HCT116 (cell line): ENCODE results near the gene CD8B2. TPM values are rescaled to one million over a fixed set of nuclear protein-coding genes. Genes with fewer than 3 reads are reported as not detected.

Experiments
- ATAC-seq: fragments of 200-7000 bp; cut with Tn5 transposase; 2 replicates; pipeline ENCODE4 v1.9.1; 2020; ENCODE audit warnings: mild to moderate bottlenecking, moderate library complexity
- BruUV-seq: library from RNA; stranded (reverse); fragments of 400-500 nt; replicated peaks from 2 replicates; lab custom pipeline; 2021; lab: Mats Ljungman, UMichigan
- CTCF ChIA-PET: fragments of 300-600 bp; sonication (Branson Sonifier 250); formaldehyde crosslinking; loops from one replicate; lab custom pipeline; 2021; ENCODE audit warnings: antibody characterized with exemption; lab: Charles Lee
- POLR2A ChIA-PET: fragments of 300-600, 350-600 bp; sonication (Branson Sonifier 250); formaldehyde crosslinking; loops from one replicate; lab custom pipeline; 2021; ENCODE audit warnings: antibody characterized with exemption; lab: Charles Lee
- RAD21 ChIA-PET, 2 experiments: fragments of 300-600 bp; sonication (Branson Sonifier 250); formaldehyde crosslinking; loops; one replicate each; lab custom pipeline; 2023; ENCODE audit warnings: low total read pairs in 2 of 2; ENCODE audit not compliant: uncharacterized antibody in 2 of 2, unreplicated experiment in 2 of 2, low non-redundant PET in 1 of 2; lab: Charles Lee
- DNase-seq: peaks from one replicate; pipeline ENCODE4 v3.0.0-alpha.2; 2010; ENCODE audit warnings: low read depth, low spot score
- H2AFZ ChIP-seq: fragments of 200-600 bp; shearing (Covaris generic), sonication (generic); 2 replicates; pipeline ENCODE4 v1.6.1; 2017; ENCODE audit warnings: low read depth, mixed run types, mixed read lengths, antibody characterized with exemption, low read length; ENCODE audit not compliant: poor library complexity, severe bottlenecking
- H3K27ac ChIP-seq: 2 replicates; pipeline ENCODE4 v1.5.1; 2012; ENCODE audit warnings: low read depth, low read length
- H3K27me3 ChIP-seq: fragments of 200-600 bp; sonication (generic); 2 replicates; pipeline ENCODE4 v1.6.1; 2016; ENCODE audit warnings: mixed run types, low read length, mixed read lengths; ENCODE audit not compliant: insufficient read depth
- H3K36me3 ChIP-seq, 2 experiments: fragments of 200-500 bp in 1 of 2; fragments of 200-600 bp in 1 of 2; sonication (Bioruptor generic) in 1 of 2; sonication (generic) in 1 of 2; 2 replicates each; pipeline versions ENCODE4 v1.5.1 to v1.6.1; 2014 to 2016; ENCODE audit warnings: low read length in 2 of 2, inconsistent platforms in 1 of 2, mixed read lengths in 1 of 2, mixed run types in 1 of 2; ENCODE audit not compliant: insufficient read depth in 2 of 2, control insufficient read depth in 1 of 2
- H3K4me1 ChIP-seq, 2 experiments: fragments of 200-600 bp in 1 of 2; sonication (generic) in 1 of 2; 2 replicates each; pipeline versions ENCODE4 v1.5.1 to v1.6.1; 2012 to 2017; ENCODE audit warnings: low read length in 2 of 2, inconsistent platforms in 1 of 2, mild to moderate bottlenecking in 1 of 2, mixed read lengths in 1 of 2, mixed run types in 1 of 2, moderate library complexity in 1 of 2; ENCODE audit not compliant: insufficient read depth in 2 of 2, control insufficient read depth in 1 of 2
- H3K4me2 ChIP-seq: fragments of 200-600 bp; sonication (generic); 2 replicates; pipeline ENCODE4 v1.6.1; 2017; ENCODE audit warnings: mixed run types, low read length, mixed read lengths
- H3K4me3 ChIP-seq, 2 experiments: fragments of 200-600 bp in 1 of 2; sonication (generic) in 1 of 2; replicated peaks in 1 of 2; 2 replicates each; pipeline ENCODE4 v1.5.1; 2011 to 2016; ENCODE audit warnings: low read length in 2 of 2, control low read depth in 1 of 2, low read depth in 1 of 2, mild to moderate bottlenecking in 1 of 2, mixed read lengths in 1 of 2, mixed run types in 1 of 2
- H3K79me2 ChIP-seq: fragments of 200-600 bp; sonication (generic); 2 replicates; pipeline ENCODE4 v1.6.1; 2017; ENCODE audit warnings: mild to moderate bottlenecking, mixed run types, low read length, moderate library complexity, mixed read lengths; ENCODE audit not compliant: insufficient read depth
- H3K9ac ChIP-seq: fragments of 200-600 bp; sonication (generic); 2 replicates; pipeline ENCODE4 v1.6.1; 2016; ENCODE audit warnings: low read length, mixed read lengths
- H3K9me2 ChIP-seq: fragments of 200-600 bp; sonication (generic), shearing (Covaris generic); 2 replicates; pipeline ENCODE4 v1.6.1; 2017; ENCODE audit warnings: mixed run types, mild to moderate bottlenecking, moderate library complexity; ENCODE audit not compliant: insufficient read depth
- H3K9me3 ChIP-seq, 2 experiments: fragments of 200-500 bp in 1 of 2; fragments of 200-600 bp in 1 of 2; sonication (Bioruptor generic) in 1 of 2; sonication (generic) in 1 of 2; 2 replicates each; pipeline ENCODE4 v1.6.1; 2014 to 2017; ENCODE audit warnings: low read length in 2 of 2, mixed read lengths in 2 of 2, inconsistent platforms in 1 of 2, low read depth in 1 of 2, mild to moderate bottlenecking in 1 of 2, mixed run types in 1 of 2, moderate library complexity in 1 of 2; ENCODE audit not compliant: control insufficient read depth in 1 of 2, insufficient read depth in 1 of 2
- H4K20me1 ChIP-seq: fragments of 200-600 bp; sonication (generic), shearing (Covaris generic); 2 replicates; pipeline ENCODE4 v1.6.1; 2017; ENCODE audit warnings: mixed run types, mild to moderate bottlenecking, moderate library complexity; ENCODE audit not compliant: insufficient read depth
- ATF3 ChIP-seq: IDR thresholded peaks from 2 replicates; pipeline ENCODE4 v1.6.1; 2012
- CBX3 ChIP-seq: IDR thresholded peaks from 2 replicates; pipeline ENCODE4 v1.6.1; 2012; ENCODE audit warnings: low read depth
- CEBPB ChIP-seq: IDR thresholded peaks from 2 replicates; pipeline ENCODE4 v1.6.1; 2012; ENCODE audit warnings: low read depth
- CTCF ChIP-seq, 3 experiments: fragments of 200-600 bp in 1 of 3; sonication (generic) in 1 of 3; IDR thresholded peaks in 2 of 3; conservative IDR thresholded peaks in 1 of 3; 2 replicates each; pipeline ENCODE4 v1.5.1; 2012 to 2017; ENCODE audit warnings: low read depth in 2 of 3, low read length in 2 of 3, antibody characterized with exemption in 1 of 3, borderline replicate concordance in 1 of 3, control low read depth in 1 of 3, mild to moderate bottlenecking in 1 of 3, mixed read lengths in 1 of 3, mixed run types in 1 of 3, moderate library complexity in 1 of 3; ENCODE audit not compliant: insufficient read depth in 1 of 3
- EGR1 ChIP-seq: IDR thresholded peaks from 2 replicates; pipeline ENCODE4 v1.6.1; 2012; ENCODE audit warnings: low read depth
- ELF1 ChIP-seq: IDR thresholded peaks from 2 replicates; pipeline ENCODE4 v1.6.1; 2012; ENCODE audit warnings: low read depth, borderline replicate concordance
- EZH2 ChIP-seq: fragments of 200-600 bp; sonication (generic); IDR thresholded peaks from 2 replicates; pipeline ENCODE4 v1.6.1; 2017; ENCODE audit warnings: antibody characterized with exemption, mixed run types
- EZH2phosphoT487 ChIP-seq: fragments of 200-600 bp; IDR thresholded peaks from 2 replicates; pipeline ENCODE4 v1.6.1; 2018; ENCODE audit warnings: antibody characterized with exemption, borderline replicate concordance
- JUND ChIP-seq: IDR thresholded peaks from 2 replicates; pipeline ENCODE4 v1.6.1; 2012
- MAX ChIP-seq: IDR thresholded peaks from 2 replicates; pipeline ENCODE4 v1.6.1; 2012
- POLR2AphosphoS5 ChIP-seq: IDR thresholded peaks from 2 replicates; pipeline ENCODE4 v1.6.1; 2011; ENCODE audit warnings: mild to moderate bottlenecking, low read depth, low read length, moderate library complexity
- RAD21 ChIP-seq: IDR thresholded peaks from 2 replicates; pipeline ENCODE4 v1.6.1; 2012; ENCODE audit warnings: low read depth, mild to moderate bottlenecking
- REST ChIP-seq: IDR thresholded peaks from 2 replicates; pipeline ENCODE4 v1.6.1; 2012; ENCODE audit warnings: low read depth
- SIN3A ChIP-seq: IDR thresholded peaks from 2 replicates; pipeline ENCODE4 v1.6.1; 2012; ENCODE audit warnings: low read depth
- SP1 ChIP-seq: IDR thresholded peaks from 2 replicates; pipeline ENCODE4 v1.6.1; 2012; ENCODE audit warnings: low read depth
- SRF ChIP-seq: IDR thresholded peaks from 2 replicates; pipeline ENCODE4 v1.6.1; 2012; ENCODE audit warnings: low read depth
- TCF7L2 ChIP-seq: IDR thresholded peaks from 2 replicates; pipeline ENCODE4 v1.7.0; 2011; ENCODE audit warnings: borderline replicate concordance, inconsistent platforms; ENCODE audit not compliant: insufficient read depth, insufficient read length; ENCODE audit errors: extremely low read depth
- YY1 ChIP-seq: IDR thresholded peaks from 2 replicates; pipeline ENCODE4 v1.6.1; 2011; ENCODE audit warnings: low read length, low read depth, moderate library complexity, mild to moderate bottlenecking; ENCODE audit not compliant: insufficient replicate concordance; ENCODE audit errors: extremely low read depth
- ZBTB33 ChIP-seq: IDR thresholded peaks from 2 replicates; pipeline ENCODE4 v1.6.1; 2011; ENCODE audit warnings: mild to moderate bottlenecking, low read length, moderate library complexity; ENCODE audit not compliant: insufficient replicate concordance; ENCODE audit errors: extremely low read depth
- ZNF274 ChIP-seq: fragments of 200-500 bp; sonication (Bioruptor generic); IDR thresholded peaks from 2 replicates; pipeline ENCODE4 v1.6.1; 2014; ENCODE audit warnings: mild to moderate bottlenecking, low read depth, low read length, inconsistent platforms
- intact Hi-C: fragments of 100-400 bp; cut with micrococcal nuclease; formaldehyde crosslinking; loops from 2 replicates; pipeline ENCODE4 v1.10.0; 2022
- total RNA-seq: library from RNA; stranded (reverse); gene quantifications from one replicate; pipeline ENCODE4 v1.2.1, GENCODE V29; 2021; ENCODE audit not compliant: unreplicated experiment

CD8B2 gene
- total RNA-seq, 1 experiment from 2014 or later = not detected

- no TSS peak for BruUV-seq
- Histone ChIP-seq H4K20me1 (no peaks in the 10 kb centered on the region), H3K36me3 (no peaks in the 10 kb centered on the region), H3K4me1 (no peaks in the 10 kb centered on the region), H3K79me2 (no peaks in the 10 kb centered on the region), H3K9me2 (no peaks in the 10 kb centered on the region), H3K9ac (no peak overlapping the region), H3K4me3 (no peak overlapping the region), H3K27ac (no peak overlapping the region), H2AFZ (no peak overlapping the region), H3K27me3 (no peaks in the 10 kb centered on the region), H3K9me3 (no peaks in the 10 kb centered on the region), H3K4me2 (no peak overlapping the region)
- ChIA-PET POLR2A (no interaction called here), CTCF (interaction anchor here (1.5 kb wide), 1 partner anchor 27 kb away, joined by 3 read pairs; no protein-coding TSS in a partner anchor), RAD21 (no interaction called here)
- intact Hi-C loops = no loop called here
- TF ChIP-seq CTCF (IDR thresholded peaks at IDR 0.05 in 2 of 3, conservative IDR thresholded peaks at IDR 0.05 in 1 of 3; ENCODE audit: borderline replicate concordance in 1 of 3, insufficient read depth in 1 of 3, low read depth in 2 of 3, low read length in 2 of 3) = no peak
- no peak for TF ChIP-seq REST
- no peak for TF ChIP-seq YY1
- no peak for TF ChIP-seq MAX
- no peak for TF ChIP-seq SRF
- TF ChIP-seq JUND = no peak
- no peak for TF ChIP-seq SP1
- TF ChIP-seq ATF3 = no peak
- TF ChIP-seq POLR2AphosphoS5 = no peak
- TF ChIP-seq RAD21 = no peak
- no peak for TF ChIP-seq CBX3
- TF ChIP-seq EZH2phosphoT487 = no peak
- TF ChIP-seq ZNF274 = no peak
- TF ChIP-seq EZH2 = no peak
- TF ChIP-seq ZBTB33 = no peak
- no peak for TF ChIP-seq CEBPB
- no peak for TF ChIP-seq EGR1
- no peak for TF ChIP-seq ELF1
- TF ChIP-seq TCF7L2 = no peak
- TF ChIP-seq SIN3A = no peak
- DNase-seq (no peak), ATAC-seq (no peak)
Measured at GRCh38 chr2:106555053-106555452, 67.9 kb downstream of the CD8B2 start.
